PFSK-1 (cell line): ENCODE measurements around the gene TMX1.

ENCODE experiments used
- POLR2AphosphoS5 ChIP-seq: IDR thresholded peaks from 2 replicates; pipeline ENCODE4 v1.6.1; 2012; ENCODE audit warnings: low read depth, mild to moderate bottlenecking, control low read depth, low read length, moderate library complexity
- SIN3A ChIP-seq: IDR thresholded peaks from 2 replicates; pipeline ENCODE4 v1.6.1; 2012; ENCODE audit warnings: mild to moderate bottlenecking, low read length, moderate library complexity, borderline replicate concordance; ENCODE audit not compliant: insufficient read depth

- TF ChIP-seq POLR2AphosphoS5 (no peak), SIN3A (no peak)
Observed at GRCh38 chr14:51202914-51203665, 37.0 kb upstream of the TMX1 start.
